ENCODE data around the gene GNPTG. TPM values are rescaled to one million over a fixed set of nuclear protein-coding genes. Genes with fewer than 3 reads are reported as not detected.

GNPTG gene
- total RNA-seq, 4 donors from 2014 or later, result 53.8 to 130 (median 79.1) TPM

- Histone ChIP-seq H3K4me1 (no peaks in the 10 kb centered on the region), H3K36me3 (peaks cover 0 to 44% (median 16%) of the 10 kb centered on the region in 4 donors), H3K4me3 (no peak overlapping the region), H3K9me3 (no peaks in the 10 kb centered on the region), H3K27me3 (no peaks in the 10 kb centered on the region), H3K27ac (no peak overlapping the region)
- WGBS, 2 donors (ENCODE audit: low coverage in 1 of 2), result 92 to 100% methylated on average over 2 to 17 of the region's 21 CpGs
- TF ChIP-seq, protein P1, sequence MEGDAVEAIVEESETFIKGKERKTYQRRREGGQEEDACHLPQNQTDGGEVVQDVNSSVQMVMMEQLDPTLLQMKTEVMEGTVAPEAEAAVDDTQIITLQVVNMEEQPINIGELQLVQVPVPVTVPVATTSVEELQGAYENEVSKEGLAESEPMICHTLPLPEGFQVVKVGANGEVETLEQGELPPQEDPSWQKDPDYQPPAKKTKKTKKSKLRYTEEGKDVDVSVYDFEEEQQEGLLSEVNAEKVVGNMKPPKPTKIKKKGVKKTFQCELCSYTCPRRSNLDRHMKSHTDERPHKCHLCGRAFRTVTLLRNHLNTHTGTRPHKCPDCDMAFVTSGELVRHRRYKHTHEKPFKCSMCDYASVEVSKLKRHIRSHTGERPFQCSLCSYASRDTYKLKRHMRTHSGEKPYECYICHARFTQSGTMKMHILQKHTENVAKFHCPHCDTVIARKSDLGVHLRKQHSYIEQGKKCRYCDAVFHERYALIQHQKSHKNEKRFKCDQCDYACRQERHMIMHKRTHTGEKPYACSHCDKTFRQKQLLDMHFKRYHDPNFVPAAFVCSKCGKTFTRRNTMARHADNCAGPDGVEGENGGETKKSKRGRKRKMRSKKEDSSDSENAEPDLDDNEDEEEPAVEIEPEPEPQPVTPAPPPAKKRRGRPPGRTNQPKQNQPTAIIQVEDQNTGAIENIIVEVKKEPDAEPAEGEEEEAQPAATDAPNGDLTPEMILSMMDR (IDR thresholded peaks at IDR 0.05), result no peak
- no peak for TF ChIP-seq POLR2AphosphoS5 (IDR thresholded peaks at IDR 0.05)
- TF ChIP-seq POLR2A (IDR thresholded peaks at IDR 0.05), result no peak
- no peak for TF ChIP-seq EP300 (IDR thresholded peaks at IDR 0.05; ENCODE audit: low read depth)
- intact Hi-C loops (cut with DNase I; ENCODE audit: low total_unique reads) (no loop called here), in situ Hi-C loops (cut with MboI; ENCODE audit: low pct_ligation_motif_present in 1 of 4, low pct_unique_long_range_greater_than_20kb in 1 of 4, low sequenced_read_pairs in 3 of 4) (no loop called here)
- DNase-seq, result no peak
These were observed 46.0 kb downstream of the GNPTG start for GRCh38 chr16:1397779-1398178.

GRCh38 chr16:1398351-1398750 is 46.6 kb downstream of the GNPTG start:
- Histone ChIP-seq H3K4me3 (no peak overlapping the region), H3K9me3 (no peaks in the 10 kb centered on the region), H3K4me1 (no peaks in the 10 kb centered on the region), H3K27me3 (no peaks in the 10 kb centered on the region), H3K27ac (no peak overlapping the region), H3K36me3 (peaks cover 0 to 43% (median 15%) of the 10 kb centered on the region in 4 donors)
- in situ Hi-C loops (cut with MboI; ENCODE audit: low pct_ligation_motif_present in 1 of 4, low pct_unique_long_range_greater_than_20kb in 1 of 4, low sequenced_read_pairs in 3 of 4), result no loop called here
- intact Hi-C loops (cut with DNase I; ENCODE audit: low total_unique reads), result no loop called here
- WGBS, 2 donors (ENCODE audit: low coverage in 1 of 2), result 90 to 92% methylated on average over 4 to 9 of the region's 9 CpGs
- TF ChIP-seq, protein P1 (IDR thresholded peaks at IDR 0.05), result no peak
- TF ChIP-seq POLR2AphosphoS5 (IDR thresholded peaks at IDR 0.05), result no peak
- no peak for TF ChIP-seq POLR2A (IDR thresholded peaks at IDR 0.05)
- TF ChIP-seq EP300 (IDR thresholded peaks at IDR 0.05; ENCODE audit: low read depth), result no peak
- DNase-seq, result no peak

GRCh38 chr16:1398826-1399581 is 47.3 kb downstream of the GNPTG start:
- H3K4me1 ChIP-seq, result no peaks in the 10 kb centered on the region
- in situ Hi-C loops (cut with MboI; ENCODE audit: low pct_ligation_motif_present in 1 of 4, low pct_unique_long_range_greater_than_20kb in 1 of 4, low sequenced_read_pairs in 3 of 4) (no loop called here), intact Hi-C loops (cut with DNase I; ENCODE audit: low total_unique reads) (no loop called here)
- H3K36me3 ChIP-seq, result peaks cover 0 to 43% (median 11%) of the 10 kb centered on the region in 4 donors
- no peaks in the 10 kb centered on the region for H3K27me3 ChIP-seq
- H3K9me3 ChIP-seq, result no peaks in the 10 kb centered on the region
- H3K27ac ChIP-seq, result no peak overlapping the region
- DNase-seq, result no peak
- 96% methylated on average over 37 of the region's 38 CpGs; no CpG with 5 or more reads in 1 of the 2 donors for WGBS, 2 donors (ENCODE audit: low coverage in 1 of 2)
- no peak overlapping the region for H3K4me3 ChIP-seq
- no peak for TF ChIP-seq EP300 (IDR thresholded peaks at IDR 0.05; ENCODE audit: low read depth)
- TF ChIP-seq POLR2A (IDR thresholded peaks at IDR 0.05), result no peak
- TF ChIP-seq, protein P1 (IDR thresholded peaks at IDR 0.05), result no peak
- no peak for TF ChIP-seq POLR2AphosphoS5 (IDR thresholded peaks at IDR 0.05)

- in situ Hi-C loops (cut with MboI; ENCODE audit: low pct_ligation_motif_present in 1 of 4, low pct_unique_long_range_greater_than_20kb in 1 of 4, low sequenced_read_pairs in 3 of 4), result no loop called here
- intact Hi-C loops (cut with DNase I; ENCODE audit: low total_unique reads), result no loop called here
These were observed 49.5 kb downstream of the GNPTG start for GRCh38 chr16:1401061-1401757.

More at GRCh38 chr16:1401061-1401757, 49.5 kb downstream of the GNPTG start:
- no peak overlapping the region for H3K27ac ChIP-seq
- no peaks in the 10 kb centered on the region for H3K27me3 ChIP-seq
- no peak overlapping the region for H3K4me3 ChIP-seq
- peaks cover 0 to 43% (median 11%) of the 10 kb centered on the region in 4 donors for H3K36me3 ChIP-seq
- H3K9me3 ChIP-seq, result no peaks in the 10 kb centered on the region
- H3K4me1 ChIP-seq, result no peaks in the 10 kb centered on the region
- 94% methylated on average over 26 of the region's 29 CpGs; no CpG with 5 or more reads in 1 of the 2 donors for WGBS, 2 donors (ENCODE audit: low coverage in 1 of 2)
- TF ChIP-seq POLR2A (IDR thresholded peaks at IDR 0.05), result no peak
- no peak for TF ChIP-seq EP300 (IDR thresholded peaks at IDR 0.05; ENCODE audit: low read depth)
- no peak for TF ChIP-seq POLR2AphosphoS5 (IDR thresholded peaks at IDR 0.05)
- TF ChIP-seq, protein P1 (IDR thresholded peaks at IDR 0.05), result no peak
- no peak for DNase-seq

All from transverse colon (tissue), 4 donors.